Measurements from ENCODE around the gene RIT2. TPM values are rescaled to one million over a fixed set of nuclear protein-coding genes. Genes with fewer than 3 reads are reported as not detected.

The RIT2 gene
- total and polyA plus RNA-seq, 8 donors, result not detected

GRCh38 chr18:42937436-42937835 lies 178.0 kb downstream of the RIT2 start:
- Histone ChIP-seq H3K4me3 (no peak overlapping the region), H3K27me3 (no peaks in the 10 kb centered on the region), H3K36me3 (no peaks in the 10 kb centered on the region), H3K4me1 (no peaks in the 10 kb centered on the region), H3K27ac (no peak overlapping the region), H3K9me3 (no peaks in the 10 kb centered on the region)
- intact Hi-C loops (cut with DNase I; ENCODE audit: low total_unique reads), result no loop called here
- TF ChIP-seq POLR2AphosphoS5 (IDR thresholded peaks at IDR 0.05) (no peak), CTCF (IDR thresholded peaks at IDR 0.05) (no peak), EP300 (IDR thresholded peaks at IDR 0.05) (no peak), POLR2A (IDR thresholded peaks at IDR 0.05) (no peak)
- no peak for DNase-seq
- WGBS, 5 donors, result 79 to 92% (median 84%) methylated on average over 2 of the region's 2 CpGs

- Histone ChIP-seq H3K4me3 (no peak overlapping the region), H3K27ac (no peak overlapping the region), H3K9me3 (no peaks in the 10 kb centered on the region), H3K36me3 (no peaks in the 10 kb centered on the region), H3K4me1 (no peaks in the 10 kb centered on the region), H3K27me3 (no peaks in the 10 kb centered on the region)
- 47 to 64% (median 50%) methylated on average over 2 of the region's 2 CpGs for WGBS, 5 donors
- TF ChIP-seq CTCF (IDR thresholded peaks at IDR 0.05) (no peak), EP300 (IDR thresholded peaks at IDR 0.05) (no peak), POLR2AphosphoS5 (IDR thresholded peaks at IDR 0.05) (no peak), POLR2A (IDR thresholded peaks at IDR 0.05) (no peak)
- DNase-seq, result no peak
- intact Hi-C loops (cut with DNase I; ENCODE audit: low total_unique reads), result no loop called here
Observed at GRCh38 chr18:42936289-42936688, 179.2 kb downstream of the RIT2 start.

GRCh38 chr18:42931491-42931890 lies 184.0 kb downstream of the RIT2 start:
- intact Hi-C loops (cut with DNase I; ENCODE audit: low total_unique reads), result no loop called here
- no peaks in the 10 kb centered on the region for H3K9me3 ChIP-seq
- no peak overlapping the region for H3K4me3 ChIP-seq
- H3K4me1 ChIP-seq, result no peaks in the 10 kb centered on the region
- peak overlapping the region in 1 of 5 donors; percentile 7 for H3K27ac ChIP-seq
- WGBS, 5 donors, result 11 to 28% (median 17%) methylated on average over 3 of the region's 3 CpGs
- TF ChIP-seq POLR2A (IDR thresholded peaks at IDR 0.05) (no peak), EP300 (IDR thresholded peaks at IDR 0.05) (no peak), POLR2AphosphoS5 (IDR thresholded peaks at IDR 0.05) (no peak), CTCF (IDR thresholded peaks at IDR 0.05) (no peak)
- H3K27me3 ChIP-seq, result no peaks in the 10 kb centered on the region
- peak in 1 of 2 donors; percentile 40 for DNase-seq
- H3K36me3 ChIP-seq, result no peaks in the 10 kb centered on the region

GRCh38 chr18:42929857-42930256 lies 185.6 kb downstream of the RIT2 start:
- 77 to 91% (median 90%) methylated on average over 3 of the region's 3 CpGs for WGBS, 5 donors
- Histone ChIP-seq H3K27me3 (no peaks in the 10 kb centered on the region), H3K4me3 (no peak overlapping the region), H3K36me3 (no peaks in the 10 kb centered on the region), H3K9me3 (no peaks in the 10 kb centered on the region), H3K4me1 (no peaks in the 10 kb centered on the region), H3K27ac (no peak overlapping the region)
- TF ChIP-seq EP300 (IDR thresholded peaks at IDR 0.05), result no peak
- no peak for TF ChIP-seq CTCF (IDR thresholded peaks at IDR 0.05)
- TF ChIP-seq POLR2A (IDR thresholded peaks at IDR 0.05), result no peak
- TF ChIP-seq POLR2AphosphoS5 (IDR thresholded peaks at IDR 0.05), result no peak
- intact Hi-C loops (cut with DNase I; ENCODE audit: low total_unique reads), result no loop called here
- no peak for DNase-seq
